CD4-positive, alpha-beta T cell treated with Interleukin-15 for 1 hour (primary cell): ENCODE results near the gene ENPP4.
"Not testable (repeated sequence)": the region's sequence is repeated elsewhere in the genome, so short reads cannot be mapped to it uniquely, and the experiment has no call there.

Source experiments
- DNase-seq: peaks from one replicate; pipeline ENCODE4 v3.0.0-alpha.2; 2020

Gene ENPP4

DNA sequence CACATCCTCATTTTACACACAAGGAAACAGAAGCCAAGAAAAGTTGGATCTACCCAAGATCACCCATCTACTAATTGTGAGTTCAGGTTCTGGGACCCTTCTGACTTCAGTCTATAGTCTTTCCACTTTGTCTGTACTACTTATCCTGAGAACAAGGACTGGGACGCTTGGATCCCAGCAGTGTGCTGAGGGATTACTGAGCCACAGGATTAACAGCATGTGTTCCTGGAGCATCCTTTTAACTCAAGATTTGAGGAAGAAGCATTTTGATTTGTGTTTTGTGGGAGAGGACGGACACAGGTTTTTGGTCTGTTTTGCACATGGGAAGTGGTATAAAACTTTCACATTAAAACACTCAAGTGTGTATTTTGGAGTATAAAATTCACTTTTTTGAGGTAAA is 4.4 kb downstream of the ENPP4 start:
- DNase-seq = no peak

DNA sequence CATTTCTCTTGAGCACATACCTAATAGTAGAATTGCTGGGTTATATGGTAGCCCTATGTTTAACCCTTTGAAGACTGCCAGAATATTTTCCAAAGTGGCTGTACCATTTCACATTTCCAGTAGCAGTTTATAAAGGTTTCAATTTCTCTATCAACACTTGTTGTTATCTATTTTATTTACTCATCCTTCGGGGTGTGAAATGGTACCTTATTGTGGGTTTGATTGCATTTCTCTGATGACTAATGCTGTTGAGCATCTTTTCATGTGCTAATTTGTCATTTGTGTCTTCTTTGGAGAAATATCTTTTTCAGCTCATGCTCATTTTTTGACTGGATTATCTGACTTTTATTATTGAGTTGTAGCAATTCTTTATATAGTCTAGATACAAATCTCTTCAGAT is 5.4 kb downstream of the ENPP4 start:
- no peak for DNase-seq

DNA sequence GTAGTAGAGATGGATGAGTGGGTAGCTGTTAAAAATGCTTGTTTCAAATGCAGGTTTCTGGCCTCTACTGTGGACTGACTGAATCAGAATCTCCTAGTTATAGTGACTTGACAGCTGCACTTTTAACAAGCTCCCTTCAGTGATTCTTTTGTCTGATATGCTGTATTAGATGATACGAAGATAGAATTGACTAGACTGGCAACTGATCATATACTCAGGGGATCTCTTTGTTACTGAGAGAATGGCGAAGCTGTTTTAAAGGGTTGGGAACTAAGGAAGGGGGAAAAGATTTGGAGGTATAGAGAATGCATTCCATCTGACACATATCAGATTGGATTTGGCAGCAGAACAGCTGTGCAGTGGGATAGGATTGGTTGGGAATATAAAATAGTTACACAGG is 7.0 kb downstream of the ENPP4 start:
- no peak for DNase-seq

DNA sequence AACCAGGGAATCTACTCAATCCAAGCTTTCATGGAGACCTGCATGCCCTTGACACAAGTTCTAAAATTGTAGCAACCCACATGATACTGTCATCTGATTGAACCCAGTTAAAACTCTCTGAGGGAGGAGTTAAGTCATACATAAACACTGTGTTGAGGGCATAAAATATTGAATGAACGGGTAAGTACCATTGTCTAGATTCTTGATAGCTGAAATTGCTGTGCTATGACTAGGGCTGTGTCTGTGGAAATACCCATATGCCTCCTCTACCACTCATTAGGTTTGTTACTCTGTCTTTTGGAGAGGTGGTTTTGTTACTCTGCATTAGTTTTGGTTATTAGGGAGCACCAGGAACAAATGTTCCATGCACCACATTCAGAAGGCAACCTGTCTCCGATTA is 7.6 kb downstream of the ENPP4 start:
- no peak for DNase-seq

DNA sequence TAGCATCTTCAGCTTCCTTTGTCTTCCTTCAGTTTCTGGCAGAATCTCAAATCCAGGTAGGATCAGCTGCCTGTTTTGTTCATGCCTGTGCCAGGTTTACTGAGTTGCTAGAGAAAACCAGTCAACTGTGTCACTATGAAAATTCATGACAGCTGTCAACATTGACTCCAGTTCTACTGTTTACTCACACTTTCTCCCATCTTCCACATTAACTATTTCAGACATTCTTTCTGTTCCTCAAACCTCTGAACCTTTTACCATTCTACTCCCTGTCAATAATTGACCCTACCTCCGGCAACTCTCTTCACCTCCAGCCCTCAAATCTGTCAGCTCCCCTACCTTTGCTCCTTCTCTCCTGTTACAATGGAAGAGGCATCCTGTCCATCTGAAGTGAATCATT is 8.5 kb downstream of the ENPP4 start:
- DNase-seq = no peak

DNA sequence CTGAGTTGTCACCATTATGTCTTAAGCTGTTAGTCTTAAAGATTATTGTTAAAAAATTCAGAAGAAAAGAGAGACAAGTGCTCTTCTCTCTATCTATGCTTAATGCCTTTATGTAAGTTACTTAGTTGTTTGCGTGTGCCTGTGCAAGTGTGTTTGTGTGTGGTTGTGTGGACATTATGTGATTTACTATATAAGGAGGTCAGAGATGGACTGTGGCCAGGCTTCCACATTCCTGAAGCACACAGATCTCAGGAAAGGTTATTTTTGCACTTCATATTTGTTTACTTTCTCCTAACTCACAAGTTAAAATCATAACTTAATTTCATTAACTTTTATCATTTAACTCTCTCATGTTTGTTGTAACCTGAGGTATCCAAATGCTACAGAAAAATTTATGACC is 14.5 kb downstream of the ENPP4 start:
- no peak for DNase-seq

DNA sequence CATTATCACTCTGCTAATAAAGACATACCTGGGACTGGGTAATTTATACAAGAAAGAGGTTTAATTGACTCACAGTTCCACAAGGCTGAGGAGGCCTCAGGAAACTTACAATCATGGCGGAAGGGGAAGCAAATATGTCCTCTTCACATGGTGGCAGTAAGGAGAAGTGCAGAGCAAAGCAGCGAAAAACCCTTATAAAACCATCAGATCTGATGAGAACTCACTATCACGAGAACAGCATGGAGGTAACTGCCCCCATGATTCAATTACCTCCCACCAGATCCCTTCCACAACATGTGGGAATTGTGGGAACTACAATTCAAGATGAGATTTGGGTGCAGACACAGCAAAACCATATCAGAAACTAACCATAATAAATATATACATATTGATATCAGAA is 19.3 kb downstream of the ENPP4 start:
- not testable (repeated sequence) for DNase-seq

DNA sequence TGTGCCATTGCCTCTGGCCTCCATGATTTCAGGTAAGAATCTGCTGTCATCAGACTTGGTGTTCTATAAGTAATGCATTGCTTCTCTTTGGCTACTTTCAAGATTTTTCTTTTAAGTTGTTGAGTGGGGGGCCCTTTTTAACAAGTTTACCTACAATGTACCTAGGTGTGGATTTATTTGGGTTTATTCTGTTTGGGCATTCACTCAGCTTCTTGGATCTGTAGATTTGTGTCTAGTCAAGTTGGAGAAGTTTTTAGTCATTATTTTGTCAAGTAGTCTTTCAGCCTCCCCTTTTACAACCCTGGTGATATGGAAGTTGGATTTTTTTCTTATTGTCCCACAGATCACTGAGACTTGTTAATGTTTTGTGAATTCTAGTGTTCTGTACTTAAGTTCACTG is 26.9 kb downstream of the ENPP4 start:
- no peak for DNase-seq

DNA sequence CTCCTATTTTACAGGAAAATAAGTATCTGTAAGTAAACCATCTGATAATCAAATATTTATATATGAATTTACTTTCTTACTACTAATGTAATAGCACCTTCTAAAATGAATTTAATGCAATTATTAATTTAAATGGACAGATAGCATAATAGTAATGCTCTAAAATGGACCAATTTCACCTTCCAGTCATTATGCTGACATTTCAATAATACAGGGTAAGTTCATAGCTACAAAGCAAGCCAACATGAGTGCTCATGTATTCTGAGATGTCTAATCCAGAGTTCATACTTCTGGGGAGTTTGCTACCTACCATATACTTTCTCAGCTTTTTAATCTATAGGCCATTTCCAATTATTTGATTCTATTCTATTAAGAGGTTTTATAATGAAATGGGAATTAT is 29.4 kb downstream of the ENPP4 start:
- DNase-seq = no peak

DNA sequence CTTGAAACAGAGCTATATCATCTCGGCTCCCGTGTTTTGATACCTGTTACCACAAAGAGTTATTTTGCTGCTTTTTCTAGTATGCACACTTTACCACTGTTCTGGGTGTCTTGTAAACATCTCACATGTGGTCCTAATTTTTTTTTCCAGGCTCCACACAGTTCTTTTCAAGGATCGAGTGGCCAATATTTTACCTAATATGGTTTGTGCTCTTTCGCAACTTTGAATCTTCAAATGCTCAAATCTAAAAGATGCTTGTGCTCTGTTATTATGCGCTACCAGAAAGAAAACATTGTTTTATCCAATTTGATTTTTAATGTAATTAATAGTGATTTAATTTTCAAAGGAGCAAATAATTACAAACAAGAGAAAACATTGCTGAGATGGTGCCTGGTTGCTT is 30.3 kb downstream of the ENPP4 start:
- DNase-seq = no peak

DNA sequence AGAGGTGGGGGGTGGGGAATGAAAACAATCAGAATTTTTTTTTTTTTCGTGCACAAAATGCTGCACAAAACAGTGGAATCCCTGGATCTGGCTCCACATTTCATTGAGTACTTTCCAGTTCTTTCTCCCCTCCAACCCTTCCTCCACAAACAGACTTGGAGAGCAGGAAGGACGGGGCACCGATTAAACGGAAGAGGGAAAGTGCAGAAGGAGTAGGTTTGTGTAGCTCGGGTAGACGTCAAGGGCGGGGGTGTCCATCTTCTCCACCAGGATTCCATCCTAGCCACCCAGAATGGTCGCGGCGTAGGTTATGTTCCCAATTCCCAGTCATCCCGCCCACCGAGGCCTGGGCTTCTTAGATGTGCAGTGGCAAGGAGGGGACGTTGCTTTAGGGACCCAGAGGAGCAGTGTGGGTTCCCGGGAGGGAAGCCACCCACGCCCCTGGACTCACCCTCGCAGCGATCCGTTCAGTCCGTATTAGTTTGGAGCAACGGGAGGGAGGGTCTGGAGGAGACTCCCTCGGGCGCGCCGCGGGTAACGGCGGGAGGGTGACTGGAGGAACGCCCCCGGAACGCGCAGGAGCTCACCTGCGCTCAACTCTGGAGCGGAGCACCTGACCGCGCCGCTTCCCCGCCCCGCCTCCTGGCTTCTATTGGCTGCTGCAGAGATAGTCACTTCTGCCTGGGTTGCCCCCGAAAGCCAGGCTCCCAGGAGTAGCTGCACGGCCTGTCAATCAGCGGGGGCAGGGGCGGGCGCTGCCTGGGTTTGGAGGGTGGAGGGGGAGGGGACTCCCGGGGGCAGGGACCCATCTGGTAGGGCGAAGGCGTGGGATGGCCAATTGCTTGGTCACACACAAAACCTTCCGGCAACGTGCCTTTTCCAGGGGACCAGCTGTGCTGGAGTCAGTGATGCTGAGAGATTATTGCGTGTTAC is 40.8 kb downstream of the ENPP4 start, which contains the start of gene ENPP5:
ENPP5 (minus strand) TSS at position 624 of the 933 bp plus-strand sequence. CDS start 2,718 bp downstream, outside the sequence.
- DNase-seq = peak; percentile 70

DNA sequence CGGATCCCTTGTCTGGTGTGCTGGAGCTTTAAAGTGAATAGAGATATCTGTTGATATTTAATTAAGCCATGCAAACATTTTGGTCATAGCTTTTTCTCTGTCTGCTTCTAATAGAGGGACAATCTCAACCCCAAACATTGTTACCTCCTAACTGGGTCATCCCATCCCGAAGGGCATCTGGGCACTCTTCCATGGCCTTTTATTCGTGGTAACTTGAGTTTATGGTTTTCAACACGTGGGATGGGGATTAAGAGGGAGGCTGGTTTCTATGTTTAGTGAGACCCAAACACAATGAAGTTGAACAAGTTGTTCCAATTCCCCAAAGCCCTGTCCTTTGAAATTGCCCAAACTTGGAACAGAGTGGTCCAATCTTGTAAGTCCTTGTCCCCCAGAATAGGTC is 42.4 kb downstream of the ENPP4 start:
- no peak for DNase-seq

DNA sequence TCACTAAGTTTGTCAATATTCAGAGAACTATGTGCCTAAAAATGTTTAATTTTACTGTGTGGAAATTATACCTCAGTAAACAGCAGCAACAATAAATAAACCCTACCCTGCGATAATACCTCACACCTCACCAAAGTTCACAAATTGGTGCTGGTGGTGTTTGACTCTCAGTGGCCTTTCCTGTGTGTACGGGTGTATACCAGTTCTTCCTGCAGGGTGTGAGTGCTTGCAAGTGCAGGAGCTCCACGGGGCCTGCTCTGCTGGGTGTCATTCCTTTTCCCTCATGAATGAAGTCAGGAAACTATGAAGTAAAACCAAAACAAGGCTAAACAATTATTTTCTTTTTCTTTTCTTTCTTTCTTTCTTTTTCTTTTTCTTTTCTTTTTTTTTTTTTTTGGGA is 45.1 kb downstream of the ENPP4 start:
- no peak for DNase-seq

DNA sequence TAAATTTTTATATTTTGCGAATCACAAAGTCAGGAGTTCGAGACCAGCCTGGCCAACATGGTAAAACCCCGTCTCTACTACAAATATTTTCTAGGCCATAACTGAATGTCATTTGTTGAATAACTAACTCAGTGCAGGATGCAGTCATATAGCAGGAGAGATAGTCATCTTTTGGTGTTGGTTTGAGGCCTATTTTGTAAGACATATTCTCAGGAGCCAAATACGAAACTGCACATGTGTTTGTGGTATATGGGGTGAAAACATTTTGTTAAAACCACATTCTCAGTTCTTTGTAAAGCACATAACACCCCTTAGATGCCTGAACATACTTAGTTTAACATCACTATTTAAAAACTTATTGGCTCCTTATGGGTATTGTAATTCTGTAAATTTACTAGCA is 45.7 kb downstream of the ENPP4 start:
- DNase-seq = no peak

DNA sequence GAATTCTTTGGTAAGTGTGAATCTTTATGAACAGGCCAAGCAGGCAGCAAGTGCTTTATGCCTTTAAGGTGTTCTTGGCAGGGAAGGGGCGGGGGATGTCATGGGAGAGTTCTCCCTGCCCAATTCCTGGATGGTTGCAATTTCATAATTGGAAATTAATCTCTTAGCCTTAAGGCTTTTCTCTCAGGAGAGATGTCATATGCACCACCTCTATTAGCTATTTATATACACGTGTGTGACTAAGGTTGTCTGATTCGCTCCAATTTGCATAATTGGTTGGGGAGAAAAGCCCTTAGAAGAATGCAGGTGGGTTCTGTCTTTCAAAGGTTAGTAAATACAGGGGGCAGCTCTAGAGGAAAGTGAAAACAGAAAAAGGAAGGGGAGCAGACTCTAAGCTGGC is 46.2 kb downstream of the ENPP4 start:
- no peak for DNase-seq

DNA sequence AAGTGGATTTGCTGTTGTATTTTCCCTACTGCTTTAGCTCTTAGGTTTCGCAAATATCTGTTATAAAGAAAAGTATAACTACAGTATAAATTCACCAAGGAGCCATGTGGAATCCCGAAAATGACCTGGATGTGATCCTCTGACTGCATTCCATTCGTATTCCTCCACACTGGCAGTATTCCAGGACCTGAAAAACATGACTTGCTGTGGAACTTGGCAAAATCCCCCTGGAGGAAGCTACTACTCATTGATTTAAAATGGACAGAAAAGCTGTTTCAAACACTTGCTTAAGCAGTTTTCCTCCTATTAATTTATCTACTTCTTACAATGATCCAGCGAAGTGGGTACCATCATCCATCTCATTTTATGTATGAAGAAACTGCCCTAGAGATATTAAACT is 54.3 kb downstream of the ENPP4 start:
- no peak for DNase-seq

DNA sequence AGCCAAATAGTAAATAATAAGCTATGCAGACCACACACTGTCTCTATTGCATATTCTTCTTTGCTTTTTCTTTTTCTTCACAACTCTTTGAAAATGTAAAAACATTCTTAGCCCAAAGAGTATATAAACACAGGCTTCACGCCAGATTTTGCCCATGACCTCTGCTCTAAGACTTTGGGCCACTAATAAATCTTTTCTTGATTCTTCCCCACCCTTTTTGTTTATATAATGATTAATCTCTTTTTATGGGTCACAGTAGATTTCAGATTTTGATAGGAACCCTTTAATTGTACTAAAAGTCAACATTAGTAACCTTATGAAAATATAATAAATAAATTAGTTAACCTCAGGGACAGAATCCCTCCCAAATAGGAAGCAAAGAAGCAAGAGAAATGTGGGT is 56.8 kb downstream of the ENPP4 start:
- no peak for DNase-seq

DNA sequence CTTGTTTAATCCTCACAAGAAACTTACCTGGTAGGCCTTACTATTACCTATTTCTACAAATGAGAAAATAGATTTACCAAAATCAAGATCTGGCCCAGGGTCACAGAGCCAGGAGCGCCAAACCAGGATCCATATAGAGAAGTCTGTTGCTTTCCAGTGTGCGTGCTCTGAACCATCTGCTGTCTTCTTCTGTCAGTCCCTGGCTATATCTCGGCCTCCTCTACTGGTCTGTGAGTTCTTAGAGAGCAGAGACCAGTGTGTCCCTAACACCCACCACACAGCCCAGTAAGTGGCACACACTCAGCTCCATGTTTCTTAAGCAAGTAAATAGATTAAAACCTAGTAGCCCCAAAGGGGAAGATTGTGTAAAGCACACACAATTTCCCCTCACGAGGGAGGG is 59.9 kb downstream of the ENPP4 start:
- DNase-seq = no peak

DNA sequence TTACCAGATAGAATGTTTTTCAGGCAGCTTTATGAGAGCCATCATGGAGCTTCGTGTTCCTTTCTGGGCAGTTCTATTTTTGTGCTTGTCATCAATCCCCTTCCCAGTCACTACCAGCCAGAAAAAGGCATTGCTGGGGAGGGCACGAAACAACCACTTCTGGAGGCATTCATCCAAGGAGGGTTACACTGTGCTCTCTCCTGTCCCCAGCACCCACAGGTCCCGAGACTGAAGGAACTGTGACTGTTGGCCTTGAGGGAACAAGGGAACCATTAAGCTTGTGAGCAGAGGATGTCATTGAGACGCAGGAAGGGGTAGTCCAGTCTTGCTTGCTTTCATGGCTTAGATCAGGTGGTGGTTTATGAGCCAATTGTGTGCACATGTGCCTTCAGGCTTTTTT is 61.1 kb downstream of the ENPP4 start:
- DNase-seq = no peak

DNA sequence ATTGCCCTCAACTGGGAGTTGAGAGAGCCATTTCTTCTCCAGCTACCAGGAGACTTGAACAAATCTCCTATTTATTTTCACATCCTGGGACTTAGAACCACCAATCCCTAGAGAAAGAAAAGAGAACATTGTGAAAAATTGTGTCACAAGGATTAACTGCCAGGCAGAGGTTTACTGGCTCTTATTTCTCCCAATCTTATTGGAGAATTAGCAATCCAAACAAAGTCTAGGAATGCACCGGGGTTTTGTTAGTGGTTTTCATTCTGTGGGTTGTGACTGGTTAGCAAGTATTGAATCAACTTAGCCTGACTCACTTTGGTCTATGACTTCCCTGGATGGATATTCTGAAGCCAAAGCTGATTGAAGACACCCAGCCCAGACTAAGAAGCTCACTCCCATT is 62.2 kb downstream of the ENPP4 start:
- DNase-seq = no peak
